Activated T-cell treated with anti-CD3 and anti-CD28 coated beads, Interleukin-2, amount 50 U/mL, for 4 hours (primary cell): Measurements from ENCODE around the gene SOS2. TPM values are rescaled to one million over a fixed set of nuclear protein-coding genes. Genes with fewer than 3 reads are reported as not detected.

ENCODE experiments used
- ATAC-seq, 2 donors: fragments of 200-7000 bp; cut with Tn5 transposase; one replicate each; pipeline ENCODE4 v1.10.0; 2021
- DNase-seq: peaks from one replicate; pipeline ENCODE4 v3.0.0-alpha.2; 2020
- H3K27me3 Mint-ChIP-seq: one replicate; pipeline ENCODE4 v1.8.0; 2021; ENCODE audit warnings: low read depth, mixed read lengths
- H3K36me3 Mint-ChIP-seq: one replicate; pipeline ENCODE4 v1.8.0; 2022; ENCODE audit warnings: mixed read lengths; ENCODE audit not compliant: insufficient read depth
- H3K4me1 Mint-ChIP-seq: one replicate; pipeline ENCODE4 v1.8.0; 2021; ENCODE audit warnings: low read depth, mixed read lengths
- H3K4me3 Mint-ChIP-seq: one replicate; pipeline ENCODE4 v1.8.0; 2021; ENCODE audit warnings: mild to moderate bottlenecking, moderate library complexity, mixed read lengths
- H3K9me3 Mint-ChIP-seq: one replicate; pipeline ENCODE4 v1.8.0; 2021; ENCODE audit warnings: mixed read lengths
- total RNA-seq, 3 donors: library from RNA; stranded (reverse); gene quantifications; one replicate each; pipeline ENCODE4 v1.2.1, GENCODE V29; 2021

SOS2 gene
- total RNA-seq, 3 donors from 2014 or later: 6.6 to 11.2 (median 8.3) TPM

GRCh38 chr14:50116966-50117365 lies 114.4 kb downstream of the SOS2 start:
- Mint-ChIP-seq H3K27me3 (no peaks in the 10 kb centered on the region), H3K4me1 (peaks cover 31% of the 10 kb centered on the region), H3K36me3 (peaks cover 21% of the 10 kb centered on the region), H3K9me3 (no peaks in the 10 kb centered on the region), H3K4me3 (peak overlapping the region; percentile 95)
- DNase-seq: no peak
- no peak for ATAC-seq

GRCh38 chr14:50116181-50116956 lies 115.0 kb downstream of the SOS2 start, which contains the start of gene VCPKMT:
TSS of gene VCPKMT (minus strand) at chr14:50116572. CDS start at chr14:50116552, 20 bp downstream.
- peak within 1 kb of the TSS; percentile 95 for H3K4me3 Mint-ChIP-seq
- peaks cover 24% of the 10 kb centered on the region for H3K36me3 Mint-ChIP-seq
- no peaks in the 10 kb centered on the region for H3K27me3 Mint-ChIP-seq
- ATAC-seq (peak; percentile 99), DNase-seq (peak; percentile 96)
- no peaks in the 10 kb centered on the region for H3K9me3 Mint-ChIP-seq
- H3K4me1 Mint-ChIP-seq: peaks cover 31% of the 10 kb centered on the region

- no peaks in the 10 kb centered on the region for H3K9me3 Mint-ChIP-seq
- H3K27me3 Mint-ChIP-seq: no peaks in the 10 kb centered on the region
- DNase-seq (no peak), ATAC-seq (no peak)
- peaks cover 38% of the 10 kb centered on the region for H3K36me3 Mint-ChIP-seq
- peak overlapping the region; percentile 16 for H3K4me3 Mint-ChIP-seq
- peaks cover 38% of the 10 kb centered on the region for H3K4me1 Mint-ChIP-seq
Measured at GRCh38 chr14:50113381-50114035, 117.9 kb downstream of the SOS2 start.

GRCh38 chr14:50110323-50111037 lies 120.9 kb downstream of the SOS2 start:
- Mint-ChIP-seq H3K9me3 (no peaks in the 10 kb centered on the region), H3K27me3 (no peaks in the 10 kb centered on the region), H3K4me1 (peaks cover 27% of the 10 kb centered on the region), H3K4me3 (no peak overlapping the region), H3K36me3 (peaks cover 35% of the 10 kb centered on the region)
- ATAC-seq (peak; percentile 48 to 60), DNase-seq (no peak)

- no peaks in the 10 kb centered on the region for H3K9me3 Mint-ChIP-seq
- ATAC-seq: no peak
- no peaks in the 10 kb centered on the region for H3K27me3 Mint-ChIP-seq
- peaks cover 32% of the 10 kb centered on the region for H3K36me3 Mint-ChIP-seq
- no peak for DNase-seq
- H3K4me1 Mint-ChIP-seq: peaks cover 22% of the 10 kb centered on the region
- H3K4me3 Mint-ChIP-seq: no peak overlapping the region
Measured at GRCh38 chr14:50109342-50109741, 122.0 kb downstream of the SOS2 start.

- Mint-ChIP-seq H3K4me1 (peaks cover 27% of the 10 kb centered on the region), H3K9me3 (no peaks in the 10 kb centered on the region), H3K27me3 (no peaks in the 10 kb centered on the region), H3K4me3 (no peak overlapping the region), H3K36me3 (peaks cover 27% of the 10 kb centered on the region)
- ATAC-seq (no peak), DNase-seq (no peak)
Measured at GRCh38 chr14:50107850-50108249, 123.5 kb downstream of the SOS2 start.

GRCh38 chr14:50106178-50106577 lies 125.2 kb downstream of the SOS2 start:
- Mint-ChIP-seq H3K27me3 (no peaks in the 10 kb centered on the region), H3K4me3 (no peak overlapping the region), H3K4me1 (peaks cover 31% of the 10 kb centered on the region), H3K9me3 (no peaks in the 10 kb centered on the region), H3K36me3 (peaks cover 18% of the 10 kb centered on the region)
- DNase-seq (no peak), ATAC-seq (no peak)

GRCh38 chr14:50103558-50103957 lies 127.8 kb downstream of the SOS2 start:
- DNase-seq: no peak

GRCh38 chr14:50101417-50101816 lies 130.0 kb downstream of the SOS2 start:
- Mint-ChIP-seq H3K9me3 (no peaks in the 10 kb centered on the region), H3K4me3 (no peak overlapping the region), H3K27me3 (no peaks in the 10 kb centered on the region), H3K4me1 (peaks cover 64% of the 10 kb centered on the region), H3K36me3 (peaks cover 3% of the 10 kb centered on the region)
- no peak for DNase-seq
- ATAC-seq: no peak

More at GRCh38 chr14:50103558-50103957, 127.8 kb downstream of the SOS2 start:
- ATAC-seq: no peak
- H3K4me1 Mint-ChIP-seq: peaks cover 46% of the 10 kb centered on the region
- H3K4me3 Mint-ChIP-seq: peak overlapping the region; percentile 65
- no peaks in the 10 kb centered on the region for H3K9me3 Mint-ChIP-seq
- H3K36me3 Mint-ChIP-seq: peaks cover 9% of the 10 kb centered on the region
- H3K27me3 Mint-ChIP-seq: no peaks in the 10 kb centered on the region

GRCh38 chr14:50100805-50101204 lies 130.6 kb downstream of the SOS2 start:
- Mint-ChIP-seq H3K9me3 (no peaks in the 10 kb centered on the region), H3K4me3 (no peak overlapping the region), H3K4me1 (peaks cover 70% of the 10 kb centered on the region)

GRCh38 chr14:50099335-50099734 lies 132.0 kb downstream of the SOS2 start:
- Mint-ChIP-seq H3K27me3 (no peaks in the 10 kb centered on the region), H3K4me1 (peaks cover 74% of the 10 kb centered on the region), H3K9me3 (no peaks in the 10 kb centered on the region), H3K4me3 (no peak overlapping the region), H3K36me3 (peaks cover 6% of the 10 kb centered on the region)
- DNase-seq (no peak), ATAC-seq (peak; percentile 42 to 44)

More at GRCh38 chr14:50100805-50101204, 130.6 kb downstream of the SOS2 start:
- H3K36me3 Mint-ChIP-seq: peaks cover 4% of the 10 kb centered on the region
- H3K27me3 Mint-ChIP-seq: no peaks in the 10 kb centered on the region
- ATAC-seq: no peak
- no peak for DNase-seq

GRCh38 chr14:50095895-50096294 lies 135.5 kb downstream of the SOS2 start:
- H3K9me3 Mint-ChIP-seq: no peaks in the 10 kb centered on the region
- H3K27me3 Mint-ChIP-seq: no peaks in the 10 kb centered on the region
- ATAC-seq (peak; percentile 75 to 84), DNase-seq (no peak)
- H3K36me3 Mint-ChIP-seq: peaks cover 10% of the 10 kb centered on the region
- H3K4me3 Mint-ChIP-seq: peak overlapping the region; percentile 33
- H3K4me1 Mint-ChIP-seq: peaks cover 79% of the 10 kb centered on the region

- Mint-ChIP-seq H3K4me3 (no peak overlapping the region), H3K36me3 (peaks cover 9% of the 10 kb centered on the region), H3K9me3 (no peaks in the 10 kb centered on the region), H3K27me3 (no peaks in the 10 kb centered on the region), H3K4me1 (peaks cover 70% of the 10 kb centered on the region)
- ATAC-seq: no peak
- no peak for DNase-seq
Measured at GRCh38 chr14:50094056-50094755, 137.2 kb downstream of the SOS2 start.

- peaks cover 8% of the 10 kb centered on the region for H3K36me3 Mint-ChIP-seq
- no peak for DNase-seq
- H3K27me3 Mint-ChIP-seq: no peaks in the 10 kb centered on the region
- H3K4me1 Mint-ChIP-seq: peaks cover 72% of the 10 kb centered on the region
- no peaks in the 10 kb centered on the region for H3K9me3 Mint-ChIP-seq
- H3K4me3 Mint-ChIP-seq: no peak overlapping the region
- ATAC-seq: no peak
Measured at GRCh38 chr14:50093496-50093895, 137.9 kb downstream of the SOS2 start.
